GM19240 (cell line): ENCODE measurements around the gene OPCML.

Experiments
- DNase-seq: peaks from one replicate; pipeline ENCODE4 v3.0.0; 2011; ENCODE audit warnings: low spot score; ENCODE audit not compliant: insufficient read length

Gene OPCML

DNA sequence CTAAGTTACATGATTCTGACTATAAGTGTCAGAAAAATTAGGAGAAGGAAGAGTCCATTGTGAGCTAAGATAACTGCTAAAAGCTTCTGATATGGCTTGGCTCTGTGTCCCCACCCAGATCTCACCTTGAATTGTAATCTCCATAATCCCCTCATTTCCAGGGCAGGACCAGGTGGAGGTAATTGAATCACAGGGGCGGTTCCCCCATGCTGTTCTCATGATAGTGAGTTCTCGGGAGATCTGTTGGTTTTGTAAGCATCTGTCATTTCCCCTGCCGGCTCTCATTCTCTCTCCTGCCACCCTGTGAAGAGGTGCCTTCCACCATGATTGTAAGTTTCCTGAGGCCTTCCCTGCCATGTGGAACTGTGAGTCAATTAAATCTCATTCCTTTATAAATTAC, 230.2 kb downstream of the OPCML start:
- no peak for DNase-seq

DNA sequence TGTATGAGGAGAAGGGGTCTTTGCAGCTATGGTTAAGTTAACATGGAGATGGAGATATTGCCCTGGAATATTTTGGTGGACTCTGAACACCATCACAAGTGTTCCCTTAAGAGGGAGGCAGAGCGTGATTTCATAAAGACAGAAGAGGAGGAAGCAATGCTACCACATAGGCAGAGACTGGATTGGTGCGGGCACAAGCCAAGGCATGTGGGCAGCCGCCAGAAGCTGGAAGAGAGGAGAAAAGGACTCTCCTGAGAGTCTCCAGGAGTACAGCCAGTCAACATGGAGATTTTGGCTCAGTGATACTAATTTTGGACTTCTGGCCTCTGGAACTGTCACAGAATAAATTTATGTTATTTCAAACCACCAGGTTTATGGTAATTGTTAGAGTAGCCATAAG, 231.6 kb downstream of the OPCML start:
- DNase-seq, result no peak

DNA sequence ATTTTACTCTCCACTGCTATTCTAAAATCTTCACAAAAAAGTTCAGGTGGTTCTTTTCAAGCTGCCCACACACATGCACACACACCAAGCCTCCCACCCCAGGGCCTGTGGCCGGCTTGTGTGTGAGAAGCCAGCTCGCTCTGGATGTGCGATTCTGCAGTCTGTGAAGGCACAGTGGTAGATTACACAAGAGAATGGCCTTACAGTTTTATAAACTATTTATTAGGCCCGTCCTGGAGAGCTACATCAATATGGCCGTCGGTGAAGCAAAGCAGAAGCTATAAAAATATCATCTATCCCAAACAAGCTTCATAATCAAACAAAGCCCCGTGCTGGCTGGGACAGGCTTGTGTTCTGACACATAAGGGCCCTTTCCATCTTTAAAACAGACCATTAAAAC, 240.5 kb downstream of the OPCML start:
- DNase-seq, result no peak

DNA sequence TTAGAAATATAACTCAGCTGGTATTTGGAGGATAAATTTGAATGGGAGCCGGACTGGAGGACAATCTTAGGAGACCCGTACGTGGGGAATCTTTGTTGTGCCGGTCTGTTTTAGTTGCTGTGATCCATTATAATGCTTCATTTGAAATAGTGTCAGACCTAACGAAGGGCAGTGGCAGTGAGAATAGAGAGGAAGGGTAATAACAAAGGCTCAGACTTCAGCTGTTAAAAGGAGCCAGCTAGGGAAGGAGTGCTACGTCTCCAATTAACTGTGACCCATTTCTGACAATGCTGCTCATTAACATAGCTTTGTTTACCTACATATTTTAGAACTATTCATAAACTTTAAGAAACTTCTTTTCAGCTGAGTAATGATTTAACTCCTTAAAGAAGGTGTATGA, 246.9 kb downstream of the OPCML start:
- no peak for DNase-seq

DNA sequence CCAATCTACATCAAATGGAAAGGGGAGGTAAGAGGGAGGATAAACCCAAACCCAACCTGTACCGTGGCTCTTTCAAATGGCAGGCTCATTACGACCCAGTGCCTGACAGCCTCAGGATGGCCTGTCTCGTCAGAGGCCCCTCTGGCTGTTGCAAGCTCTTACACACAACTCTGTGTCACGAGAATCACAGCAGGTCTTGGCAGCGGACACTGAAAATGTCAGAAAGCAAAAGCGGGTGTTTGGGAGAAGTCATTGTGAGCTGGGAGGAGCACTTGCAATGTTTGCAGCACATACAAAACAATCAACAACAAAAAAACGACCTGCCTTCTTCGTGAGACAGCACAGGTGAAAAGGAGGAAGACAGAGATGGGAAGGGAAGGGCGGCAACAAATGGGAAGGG, 248.1 kb downstream of the OPCML start:
- DNase-seq, result no peak

DNA sequence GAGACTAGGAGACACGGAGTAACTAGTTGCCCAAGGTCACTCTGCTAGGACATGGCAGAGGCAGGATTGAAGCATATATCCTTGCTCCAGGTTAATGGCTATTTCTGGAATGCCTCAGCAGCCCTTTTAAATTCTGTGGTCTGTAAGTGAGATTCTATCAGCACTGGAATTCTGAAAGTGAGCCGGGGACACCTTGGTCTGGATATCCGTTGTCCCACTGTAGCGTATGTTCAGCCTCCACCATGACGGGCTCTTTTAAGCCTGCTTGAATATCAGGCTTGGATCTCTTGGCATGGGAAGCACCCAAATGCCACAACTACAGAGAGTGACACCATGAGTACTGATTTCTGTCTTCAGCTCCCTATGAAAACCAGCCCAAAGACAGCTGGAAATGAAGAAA, 254.4 kb downstream of the OPCML start:
- DNase-seq, result no peak

DNA sequence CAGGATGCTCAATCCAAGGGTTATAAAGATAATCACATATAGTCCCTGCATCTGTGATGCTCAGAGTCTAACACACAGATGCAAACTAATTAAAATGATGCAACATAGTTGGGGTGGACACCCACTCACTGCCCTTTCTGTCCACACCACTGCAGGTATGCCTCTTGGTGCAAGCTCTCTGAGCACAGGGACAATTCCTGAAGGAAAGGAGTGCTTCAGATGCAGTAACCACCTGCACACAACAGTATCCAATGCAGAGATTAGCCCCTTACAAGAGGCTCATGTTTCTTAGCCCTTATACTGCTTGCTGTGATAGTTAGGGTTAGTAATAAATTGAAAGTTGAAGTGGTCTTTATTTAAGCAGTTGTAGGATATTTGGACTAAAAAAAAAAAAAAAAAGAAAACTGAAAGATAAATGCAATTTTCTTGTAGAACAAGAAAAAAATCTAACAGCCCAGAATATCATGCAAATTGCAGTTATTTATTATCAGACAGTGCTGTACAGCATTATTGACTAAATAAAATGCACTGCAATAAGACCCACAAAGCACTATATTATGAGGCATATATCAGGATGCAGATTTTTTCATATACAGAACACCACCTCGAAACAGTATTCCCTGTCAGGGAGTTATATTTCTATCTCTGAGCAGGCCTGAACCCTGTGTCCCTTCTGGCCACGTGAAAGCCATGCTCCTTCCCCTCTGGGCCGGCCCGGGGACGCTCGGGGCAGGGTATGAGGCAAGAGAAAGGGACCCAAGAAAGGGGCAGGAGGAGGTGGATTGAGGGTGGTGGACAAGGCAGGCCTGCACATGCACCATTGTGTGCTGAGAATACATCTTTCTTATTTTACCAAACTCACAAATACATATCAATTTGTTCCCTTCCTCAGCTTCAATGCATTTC, 260.2 kb downstream of the OPCML start:
- no peak for DNase-seq

DNA sequence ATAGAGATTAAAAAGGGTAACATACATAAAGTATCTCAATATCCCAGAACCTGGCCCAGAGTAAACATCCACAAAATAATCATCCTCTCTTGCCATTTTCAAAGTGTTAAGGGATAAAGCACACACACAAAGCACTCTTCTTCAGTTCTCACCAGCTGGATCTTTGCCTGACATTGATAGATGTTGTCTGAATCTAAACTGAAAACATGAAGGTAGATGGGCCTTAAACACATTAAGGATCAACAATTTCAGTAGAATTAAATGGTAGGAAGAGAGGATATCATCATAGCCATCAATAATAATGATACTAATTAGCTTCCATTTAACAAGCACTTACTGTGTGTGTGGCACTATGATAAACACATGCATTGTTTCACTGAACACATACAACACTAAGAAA, 261.1 kb downstream of the OPCML start:
- no peak for DNase-seq

DNA sequence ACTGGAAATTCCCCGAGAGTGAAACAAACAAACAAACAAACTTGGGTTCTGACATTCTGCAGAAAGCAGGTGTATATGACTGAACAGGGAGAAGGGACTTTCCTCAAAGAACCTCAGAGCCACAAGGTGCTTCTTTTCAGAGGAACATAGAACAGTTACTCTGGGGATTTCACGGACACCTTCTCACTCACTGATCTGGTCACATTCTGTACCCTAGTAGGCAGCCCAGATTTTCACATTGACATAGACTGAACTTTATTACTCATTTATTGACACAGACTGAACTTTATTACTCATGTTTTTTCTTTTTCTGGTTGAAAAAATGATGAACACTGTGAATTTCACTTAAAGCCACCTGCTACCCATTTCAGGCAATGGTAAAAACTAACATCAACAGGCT, 263.0 kb downstream of the OPCML start:
- DNase-seq, result peak; percentile 19

DNA sequence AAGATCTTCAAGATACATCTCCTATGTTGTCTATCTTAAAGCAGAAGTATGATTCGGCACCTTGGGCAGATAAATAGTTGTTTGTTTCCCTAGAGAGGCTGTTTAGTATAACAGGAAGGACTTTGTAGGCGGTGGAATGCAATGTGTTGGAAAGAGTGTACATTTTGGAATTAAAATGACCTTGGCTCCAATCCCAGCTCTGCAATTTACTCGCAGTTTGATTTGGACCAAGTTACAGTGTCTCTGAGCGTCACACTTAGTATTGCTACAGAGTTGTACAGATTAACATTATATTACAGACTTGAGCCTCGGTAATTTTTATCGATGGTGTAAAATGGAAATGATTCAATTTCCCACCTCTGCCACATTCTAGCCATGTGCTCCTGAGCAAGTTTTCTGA, 265.3 kb downstream of the OPCML start:
- DNase-seq, result no peak

DNA sequence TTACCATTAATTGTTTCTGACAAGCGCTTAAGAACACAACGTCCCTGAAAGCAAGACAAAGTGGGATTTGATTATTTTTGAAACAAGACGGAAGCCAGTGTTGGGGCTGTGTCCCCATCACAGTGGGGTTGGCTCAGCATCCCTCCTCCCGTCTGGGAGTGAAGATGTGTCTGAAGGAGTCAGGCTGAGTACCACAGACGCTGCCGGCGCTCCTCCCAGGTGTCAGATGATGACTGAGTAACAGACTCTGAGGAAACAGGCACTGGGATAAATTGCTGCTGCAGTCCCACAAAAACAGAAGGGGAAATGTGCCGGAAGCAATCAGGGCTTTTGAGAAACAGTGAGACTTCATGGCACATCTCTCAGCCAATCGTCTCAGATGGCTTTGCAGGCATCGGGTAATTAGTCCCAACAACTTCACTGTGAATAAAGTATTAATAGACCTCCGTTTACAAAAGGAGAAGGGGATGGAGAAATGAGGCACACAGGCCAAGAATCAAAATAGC, 266.7 kb downstream of the OPCML start:
- DNase-seq, result no peak

DNA sequence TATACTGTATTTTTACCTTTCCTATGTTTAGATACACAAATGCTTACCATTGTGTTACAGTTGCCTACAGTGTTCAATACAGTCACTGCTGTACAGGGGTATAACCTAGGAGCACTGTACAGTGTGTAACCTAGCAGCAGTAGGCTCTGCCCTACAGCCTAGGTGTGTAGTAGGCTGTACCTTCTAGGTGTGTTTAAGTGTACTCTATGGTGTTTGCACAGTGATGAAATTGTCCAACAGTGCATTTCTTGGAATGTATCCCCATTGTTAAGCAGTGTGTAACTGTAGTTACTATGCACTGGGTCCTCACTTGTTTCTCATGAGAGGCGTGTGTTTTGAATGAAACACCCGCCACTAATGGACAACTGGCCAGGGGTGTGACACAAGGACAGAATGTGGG, 269.0 kb downstream of the OPCML start:
- DNase-seq, result no peak

DNA sequence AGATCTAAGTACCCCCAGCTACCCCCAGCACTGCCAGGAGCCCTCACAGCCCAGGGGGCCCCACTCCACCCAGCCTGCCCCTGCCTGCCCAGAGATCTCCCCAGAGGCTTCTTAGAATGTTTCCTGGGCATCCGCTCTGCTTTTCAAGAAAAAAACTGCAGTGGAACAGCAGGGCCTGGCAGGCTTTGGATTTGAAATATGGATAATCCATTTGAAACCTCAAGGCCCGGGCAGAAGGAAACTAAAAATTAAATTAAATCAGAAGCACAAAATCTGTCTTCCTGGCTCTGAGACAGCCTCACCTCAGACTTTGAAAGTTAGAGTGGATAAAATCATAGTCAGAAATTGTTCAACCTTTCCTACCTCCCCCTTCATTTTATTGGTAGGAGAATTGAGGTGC, 273.6 kb downstream of the OPCML start:
- DNase-seq, result no peak

DNA sequence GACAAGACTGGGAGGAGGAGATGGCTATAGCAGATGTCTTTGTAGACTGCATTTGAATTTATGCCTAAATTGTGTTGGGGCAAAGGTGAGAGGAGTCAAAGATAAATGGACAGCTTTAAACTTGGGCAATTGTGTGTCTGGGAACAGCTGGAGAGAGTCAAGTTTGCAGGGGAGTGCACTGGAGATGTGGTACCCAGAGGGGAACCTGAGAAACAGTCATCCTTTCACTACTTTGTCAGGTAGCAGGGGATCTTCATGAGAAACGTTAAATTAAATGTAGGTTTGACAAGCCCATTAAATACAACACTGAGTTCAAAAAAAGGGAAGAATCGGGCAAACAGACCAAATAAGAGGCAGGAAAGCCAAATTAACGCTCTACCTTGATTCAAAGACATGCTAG, 277.7 kb downstream of the OPCML start:
- no peak for DNase-seq

DNA sequence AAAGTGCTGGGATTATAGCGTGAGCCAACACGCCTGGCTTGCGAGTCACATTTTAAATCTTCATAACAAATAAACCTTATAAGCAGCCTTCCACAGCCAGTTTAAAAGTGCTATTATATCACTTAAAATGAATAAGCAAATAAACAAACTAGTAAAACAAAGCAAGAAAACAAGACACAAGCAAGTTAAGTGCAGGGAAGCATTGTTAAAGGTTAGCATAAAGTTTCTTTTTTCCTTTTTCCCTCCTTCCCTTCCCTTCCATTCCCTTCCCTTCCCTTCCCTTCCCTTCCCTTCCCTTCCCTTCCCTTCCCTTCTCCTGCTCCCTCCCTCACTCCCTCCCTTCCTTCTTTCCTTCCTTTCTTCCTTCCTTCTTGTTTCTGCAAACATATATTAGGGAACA, 278.7 kb downstream of the OPCML start:
- DNase-seq, result no peak

DNA sequence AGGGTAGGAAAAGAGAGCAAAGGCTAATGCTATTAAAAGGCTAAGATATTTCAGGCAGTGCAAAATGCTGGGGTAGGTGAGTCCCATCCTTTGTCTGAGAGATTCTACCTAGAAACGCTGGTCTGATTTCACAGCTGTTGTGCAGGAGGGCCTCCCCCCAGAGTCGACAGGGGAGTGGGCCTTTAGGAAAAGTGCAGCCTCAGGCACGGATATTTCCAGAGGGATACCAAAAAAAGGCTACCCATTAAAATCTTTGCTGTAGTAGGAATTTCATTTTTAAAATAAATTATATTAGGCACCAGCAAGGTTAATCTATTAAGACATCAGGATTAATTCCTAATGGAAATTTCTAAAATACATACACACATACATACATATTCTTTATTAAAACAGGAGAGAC, 280.5 kb downstream of the OPCML start:
- DNase-seq, result no peak

DNA sequence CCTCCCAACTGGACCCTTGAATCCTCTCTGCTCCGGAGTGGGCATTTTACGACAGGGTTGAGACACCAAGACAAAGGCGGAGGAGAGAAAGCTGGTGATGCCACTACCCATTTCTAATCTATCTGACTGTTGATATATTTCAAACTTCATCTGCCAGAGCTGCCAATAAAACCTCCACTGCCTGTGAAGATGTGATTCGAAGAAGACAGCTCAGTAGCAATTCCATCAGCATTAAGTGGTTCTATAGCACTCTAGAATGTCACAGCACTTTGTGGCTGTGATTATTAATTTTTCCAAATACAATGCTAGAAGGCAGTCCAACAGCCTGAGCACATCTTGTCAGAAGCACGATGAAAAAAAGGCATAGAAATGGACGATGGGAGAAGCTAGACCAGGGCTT, 282.8 kb downstream of the OPCML start:
- no peak for DNase-seq

DNA sequence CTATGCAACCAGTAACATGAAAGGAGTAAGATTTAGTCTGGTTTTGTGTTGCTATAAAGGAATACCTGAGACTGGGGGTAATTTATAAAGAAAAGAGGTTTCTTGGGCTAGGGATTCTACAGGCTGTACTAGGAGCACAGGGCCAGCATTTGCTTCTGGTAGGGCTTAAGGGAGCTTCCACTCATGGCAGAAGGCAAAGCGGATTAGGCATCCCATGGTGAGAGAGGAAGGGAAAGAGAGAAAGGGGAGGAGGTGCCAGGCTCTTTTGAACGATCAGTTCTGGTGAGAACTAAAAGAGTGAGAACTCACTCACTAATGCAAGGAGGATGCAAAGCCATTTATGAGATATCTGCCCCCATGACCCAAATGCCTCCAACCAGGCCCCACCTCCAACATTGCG, 283.2 kb downstream of the OPCML start:
- DNase-seq, result no peak

DNA sequence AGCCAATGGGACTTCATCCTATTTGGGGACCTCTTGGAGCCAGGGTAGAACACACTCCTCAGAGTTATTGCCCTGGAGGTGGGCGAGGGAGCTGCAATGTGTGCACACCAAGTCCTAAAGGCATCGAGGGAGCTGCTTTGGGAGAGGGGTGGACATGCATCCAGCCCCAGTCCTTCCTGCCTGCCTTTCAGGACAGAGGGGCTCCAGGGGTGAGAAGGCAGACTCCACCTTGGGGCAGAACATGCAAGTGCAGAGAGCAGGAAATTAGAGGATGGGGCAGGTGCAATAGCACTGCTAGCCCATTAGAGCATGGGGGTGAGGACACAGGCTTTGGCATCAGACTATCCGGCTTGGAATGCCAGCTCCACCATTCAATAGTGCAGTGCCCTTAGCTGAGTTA, 288.5 kb downstream of the OPCML start:
- DNase-seq, result no peak

DNA sequence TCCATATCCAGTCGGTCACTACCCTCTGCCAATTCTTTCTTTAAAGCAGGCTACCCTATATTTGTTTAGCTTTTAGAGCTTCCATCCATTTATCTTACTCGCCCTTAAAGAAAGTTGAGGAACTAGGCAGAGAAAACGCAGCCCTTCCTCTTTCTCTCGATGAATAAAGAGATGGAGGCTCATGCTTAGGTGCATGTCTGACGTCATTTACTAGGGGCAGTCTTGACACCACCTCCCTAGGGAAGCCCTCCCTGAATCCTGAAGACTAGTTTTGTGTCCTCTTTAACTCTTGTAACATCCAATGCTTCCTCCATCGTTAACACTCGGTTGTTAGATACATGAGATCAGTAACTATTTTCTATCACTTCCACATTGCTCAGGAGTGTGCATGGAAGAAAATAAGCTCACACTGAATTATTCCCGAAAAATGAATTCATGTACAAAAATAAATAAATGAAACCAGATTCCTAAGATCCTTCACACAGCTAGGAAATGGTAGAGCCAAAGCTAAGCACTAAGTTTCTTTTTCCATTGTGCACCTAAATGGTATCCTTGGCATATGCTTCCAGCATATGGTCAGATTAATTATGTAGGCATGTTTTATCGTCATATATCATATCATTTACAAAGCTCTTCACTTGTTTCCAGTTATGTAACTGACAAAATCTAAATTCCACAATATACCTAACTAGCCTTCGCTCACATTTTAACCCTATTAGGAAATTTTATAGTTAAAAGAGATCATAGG, 291.2 kb downstream of the OPCML start:
- no peak for DNase-seq

DNA sequence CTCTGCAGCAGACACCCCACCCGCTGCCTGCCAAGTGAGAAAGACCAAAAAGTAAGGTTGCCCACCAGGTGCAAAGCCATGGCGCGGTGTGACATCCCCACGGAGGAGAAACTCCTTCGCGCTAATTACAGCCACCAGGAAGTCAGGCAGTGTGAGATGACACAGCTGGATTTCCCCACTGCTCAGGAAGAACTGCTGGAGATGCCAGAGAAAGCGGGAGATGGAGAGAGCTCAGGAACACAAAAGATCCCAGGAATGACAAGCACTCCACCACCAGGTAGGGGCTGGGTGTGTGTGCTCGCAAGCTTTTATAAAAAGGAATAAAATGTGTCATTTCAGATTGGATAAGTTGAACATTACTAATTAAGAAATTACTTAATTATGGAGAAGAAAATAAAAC, 292.7 kb downstream of the OPCML start:
- no peak for DNase-seq

DNA sequence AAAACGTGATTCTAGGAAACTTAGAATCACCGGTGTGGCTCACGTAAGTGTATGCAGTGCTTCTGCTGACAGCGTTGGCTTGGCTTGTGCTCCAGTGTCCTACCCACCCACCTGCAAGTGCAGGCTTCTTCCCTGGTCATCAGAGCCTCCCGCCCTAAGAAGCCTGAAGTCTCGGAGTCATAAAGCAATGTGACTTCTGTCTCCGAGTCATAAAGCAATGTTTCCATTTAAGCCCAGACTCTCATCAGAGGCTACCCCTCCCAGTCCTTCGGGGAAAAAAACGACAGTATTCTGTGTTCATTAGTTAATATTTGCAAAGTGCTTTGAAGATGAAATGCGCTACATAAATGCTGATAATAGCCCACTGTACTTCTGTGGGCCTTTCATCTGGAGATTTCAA, 293.8 kb downstream of the OPCML start:
- no peak for DNase-seq

DNA sequence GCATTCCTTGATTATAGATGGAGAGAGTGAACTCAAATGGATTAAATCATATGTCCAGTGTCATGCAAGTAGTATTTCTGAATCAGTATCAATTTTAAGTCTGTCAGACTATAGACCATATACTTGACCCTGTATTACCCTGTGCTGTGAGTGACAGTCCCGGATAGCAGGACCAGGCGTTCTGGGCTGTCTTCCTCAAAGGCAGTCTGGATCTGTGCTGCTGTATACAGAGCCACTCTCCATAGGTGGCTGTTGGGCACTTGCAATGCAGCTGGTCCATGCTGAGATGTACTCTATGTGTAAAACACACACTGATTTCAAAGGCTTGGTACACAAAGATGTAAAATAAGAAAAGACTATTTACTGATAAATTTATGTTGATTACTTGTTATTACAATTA, 294.3 kb downstream of the OPCML start:
- no peak for DNase-seq
